GM03348 (cell line): ENCODE results near the gene MED16.
"Not testable (repeated sequence)": the region's sequence is repeated elsewhere in the genome, so short reads cannot be mapped to it uniquely, and the experiment has no call there.

ENCODE experiments used
- DNase-seq: peaks from one replicate; pipeline ENCODE4 v3.0.0; 2012; ENCODE audit warnings: low spot score

MED16 gene

GRCh38 chr19:888581-889385 lies 4.2 kb downstream of the MED16 start:
- DNase-seq = no peak

DNA sequence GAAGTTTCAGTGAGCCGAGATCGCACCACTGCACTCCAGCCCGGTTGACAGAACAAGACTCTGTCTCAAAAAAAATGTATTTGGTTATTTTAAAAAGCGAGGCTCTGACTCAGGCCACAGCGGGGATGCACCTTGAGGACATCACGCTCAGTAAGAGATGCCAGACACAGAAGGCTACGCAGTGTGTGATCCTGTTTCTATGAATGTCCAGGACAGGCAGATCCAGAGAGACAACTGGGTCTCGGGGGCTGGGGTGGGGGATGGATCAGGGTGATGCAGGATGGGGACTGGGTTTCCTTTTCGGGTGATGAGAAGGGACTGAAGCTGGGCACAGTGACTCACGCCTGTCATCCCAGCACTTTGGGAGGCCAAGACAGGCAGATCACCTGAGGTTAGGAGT lies 5.4 kb downstream of the MED16 start:
- no peak for DNase-seq

GRCh38 chr19:887072-887471 lies 5.9 kb downstream of the MED16 start:
- no peak for DNase-seq

DNA sequence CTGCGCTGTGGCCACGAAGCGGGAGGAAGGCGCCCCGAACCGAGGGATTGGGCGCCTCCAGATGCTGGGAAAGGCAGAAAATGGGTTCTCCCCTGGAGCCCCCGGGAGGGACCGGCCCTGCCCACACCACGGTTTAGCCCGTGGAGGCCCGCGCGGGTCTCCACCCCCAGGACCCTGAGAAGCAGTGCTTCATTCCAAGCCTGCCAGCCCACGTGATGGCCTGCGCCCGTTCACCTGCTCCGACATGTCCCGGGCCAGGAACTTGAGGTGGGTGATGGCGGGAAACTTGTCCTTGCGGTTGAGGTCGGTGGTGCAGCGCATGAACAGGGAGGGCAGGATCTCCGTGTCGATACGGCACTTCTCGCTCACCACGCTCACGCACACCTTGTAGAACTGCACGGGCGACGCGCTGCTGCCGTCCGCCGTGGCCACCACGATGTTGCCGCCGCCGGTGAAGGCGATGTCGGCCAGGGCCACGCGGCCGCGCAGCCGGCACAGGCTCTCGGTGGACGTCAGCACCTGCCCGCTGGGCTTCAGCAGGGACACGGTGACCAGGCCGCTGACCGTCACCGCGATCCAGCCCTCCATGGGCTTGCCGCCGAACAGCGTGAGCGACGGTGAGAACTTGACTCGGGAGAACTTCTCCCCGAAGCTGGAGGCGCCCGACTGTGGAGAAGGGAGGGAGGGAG lies 7.3 kb downstream of the MED16 start:
- DNase-seq = no peak

DNA sequence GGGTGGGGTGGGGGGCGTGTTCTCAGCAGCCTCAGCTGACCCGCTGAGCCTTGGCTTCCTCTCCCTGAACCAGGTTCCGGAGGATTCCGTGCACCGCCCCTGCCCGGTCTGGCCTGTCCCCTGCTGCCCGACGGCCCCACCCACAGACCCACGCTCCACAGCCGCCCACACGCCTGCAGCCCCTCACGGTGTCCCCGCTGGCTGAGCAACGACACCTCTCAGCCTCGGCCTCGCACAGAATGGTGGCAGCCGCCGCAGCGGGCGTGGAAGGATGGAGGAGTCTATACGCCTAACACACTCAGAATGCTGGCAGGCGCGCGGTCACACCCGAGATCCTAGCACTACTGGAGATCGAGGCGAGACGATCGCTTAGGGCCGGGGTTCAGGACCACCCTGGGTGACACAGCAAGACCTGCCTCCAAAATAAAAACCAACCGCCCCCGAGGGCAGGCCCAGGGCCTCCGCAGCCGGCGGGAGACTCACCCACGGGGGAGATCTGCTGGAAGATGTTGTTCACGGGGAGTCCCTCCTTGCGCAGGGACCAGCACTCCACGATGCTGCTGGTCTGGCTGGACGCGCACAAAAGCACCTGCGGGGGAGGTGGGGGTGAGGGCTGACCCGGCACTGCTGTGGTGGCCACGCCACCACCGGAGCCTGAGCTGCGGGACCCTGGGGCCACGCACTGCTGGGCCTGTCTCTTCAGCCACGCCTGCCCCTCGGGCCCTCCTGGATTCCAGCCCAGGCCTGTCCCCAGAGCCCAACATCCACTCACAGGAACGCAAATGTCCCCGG lies 8.4 kb downstream of the MED16 start:
- no peak for DNase-seq

- no peak for DNase-seq
Observed at GRCh38 chr19:883661-884211, 9.3 kb downstream of the MED16 start.

DNA sequence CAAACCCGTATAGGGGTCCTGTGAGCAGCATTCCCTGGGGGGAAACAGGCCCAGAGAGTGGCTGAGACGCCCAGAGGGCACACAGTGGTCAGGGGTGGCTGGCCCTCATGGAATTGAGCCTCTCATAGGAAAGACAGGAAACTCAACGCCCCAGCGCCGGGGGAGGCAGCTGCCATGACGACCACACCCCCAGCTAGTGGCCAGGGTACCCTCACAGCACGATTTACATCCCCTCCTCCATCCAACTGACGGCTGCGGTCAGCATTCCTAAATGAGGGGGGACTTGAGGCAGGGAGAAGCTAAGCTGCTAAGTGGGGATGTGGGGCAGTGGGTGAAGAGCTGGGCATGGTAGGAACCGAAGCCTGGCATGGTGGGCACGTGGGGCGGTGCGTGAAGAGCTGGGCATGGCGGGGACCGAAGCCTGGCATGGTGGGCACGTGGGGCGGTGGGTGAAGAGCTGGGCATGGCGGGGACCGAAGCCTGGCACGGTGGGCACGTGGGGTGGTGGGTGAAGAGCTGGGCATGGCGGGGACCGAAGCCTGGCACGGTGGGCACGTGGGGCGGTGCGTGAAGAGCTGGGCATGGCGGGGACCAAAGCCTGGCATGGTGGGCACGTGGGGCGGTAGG lies 10.0 kb downstream of the MED16 start:
- no peak for DNase-seq

DNA sequence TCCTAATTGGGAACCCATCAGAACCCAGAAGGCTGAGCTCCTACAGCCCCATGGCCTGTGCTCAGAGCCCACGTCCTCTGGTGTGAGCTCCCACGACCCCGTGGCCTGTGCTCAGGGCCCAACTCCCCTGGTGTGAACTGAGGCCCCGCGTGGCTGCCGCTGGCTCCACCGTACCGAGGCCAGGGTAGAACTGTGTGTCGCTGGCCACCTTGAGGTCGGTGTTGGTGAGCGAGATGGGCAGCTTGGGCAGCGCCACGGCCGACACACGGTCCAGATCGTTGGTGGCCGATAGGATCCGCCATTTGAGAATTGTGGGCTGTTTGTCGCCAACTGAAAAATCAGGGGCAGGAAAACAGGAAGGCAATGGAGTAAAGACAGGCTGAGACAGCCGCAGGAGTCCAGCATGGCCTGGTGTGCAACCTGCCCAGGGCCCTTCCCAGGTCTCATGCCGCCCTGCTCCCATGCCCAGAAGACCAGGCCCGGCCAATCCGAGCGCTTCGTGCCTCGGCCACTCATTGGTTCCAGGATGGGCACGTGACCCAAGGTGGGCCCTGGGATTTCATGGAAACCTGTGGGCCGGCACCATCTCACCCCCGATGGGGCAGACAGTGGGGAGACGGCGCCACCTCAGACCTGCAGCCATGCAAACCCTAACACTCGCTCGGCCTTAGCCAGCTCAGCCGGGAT lies 11.5 kb downstream of the MED16 start:
- no peak for DNase-seq

DNA sequence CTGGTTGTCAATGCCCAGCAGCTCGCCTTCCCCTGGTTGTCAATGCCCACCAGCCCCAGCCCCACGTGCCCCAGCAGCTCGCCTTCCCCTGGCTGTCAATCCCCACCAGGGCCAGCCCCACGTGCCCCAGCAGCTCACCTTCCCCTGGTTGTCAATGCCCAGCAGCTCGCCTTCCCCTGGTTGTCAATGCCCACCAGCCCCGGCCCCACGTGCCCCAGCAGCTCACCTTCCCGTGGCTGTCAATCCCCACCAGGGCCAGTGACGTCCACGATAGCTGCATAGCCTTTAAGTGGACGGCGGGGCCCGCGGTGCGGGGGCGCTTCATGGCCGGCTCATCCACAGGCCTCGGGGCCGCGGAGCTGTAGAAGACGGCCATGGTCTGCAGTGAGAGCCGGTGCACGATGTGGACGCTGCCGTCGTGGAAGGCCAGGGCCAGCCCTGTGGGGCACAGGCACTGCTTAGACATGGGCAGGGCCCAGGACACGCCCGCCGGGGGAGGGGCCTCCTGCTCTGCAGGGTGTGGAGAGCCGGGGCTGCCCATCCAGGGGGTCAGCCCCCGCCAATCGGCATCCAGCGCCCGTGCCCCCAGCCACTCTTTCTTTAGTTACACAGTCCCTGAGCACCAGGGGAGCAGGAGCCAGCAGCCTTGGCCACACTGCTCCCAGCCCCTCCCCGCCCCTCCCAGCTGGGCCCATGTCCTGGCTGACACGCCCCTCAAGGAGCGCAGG lies 13.1 kb downstream of the MED16 start:
- DNase-seq = no peak

DNA sequence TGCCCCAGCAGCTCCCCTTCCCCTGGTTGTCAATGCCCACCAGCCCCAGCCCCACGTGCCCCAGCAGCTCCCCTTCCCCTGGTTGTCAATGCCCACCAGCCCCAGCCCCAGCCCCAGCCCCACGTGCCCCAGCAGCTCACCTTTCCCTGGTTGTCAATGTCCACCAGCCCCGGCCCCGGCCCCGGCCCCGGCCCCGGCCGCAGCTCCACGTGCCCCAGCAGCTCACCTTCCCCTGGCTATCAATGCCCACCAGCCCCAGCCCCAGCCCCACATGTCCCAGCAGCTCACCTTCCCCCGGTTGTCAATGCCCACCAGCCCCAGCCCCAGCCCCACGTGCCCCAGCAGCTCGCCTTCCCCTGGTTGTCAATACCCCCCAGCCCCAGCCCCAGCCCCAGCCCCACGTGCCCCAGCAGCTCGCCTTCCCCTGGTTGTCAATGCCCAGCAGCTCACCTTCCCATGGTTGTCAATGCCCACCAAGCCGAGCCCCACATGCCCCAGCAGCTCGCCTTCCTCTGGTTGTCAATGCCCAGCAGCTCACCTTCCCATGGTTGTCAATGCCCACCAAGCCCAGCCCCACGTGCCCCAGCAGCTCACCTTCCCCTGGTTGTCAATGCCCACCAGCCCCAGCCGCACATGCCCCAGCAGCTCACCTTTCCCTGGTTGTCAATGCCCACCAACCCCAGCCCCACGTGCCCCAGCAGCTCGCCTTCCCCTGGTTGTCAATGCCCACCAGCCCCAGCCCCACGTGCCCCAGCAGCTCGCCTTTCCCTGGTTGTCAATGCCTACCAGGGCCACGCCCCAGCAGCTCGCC lies 14.0 kb downstream of the MED16 start:
- DNase-seq = not testable (repeated sequence)

DNA sequence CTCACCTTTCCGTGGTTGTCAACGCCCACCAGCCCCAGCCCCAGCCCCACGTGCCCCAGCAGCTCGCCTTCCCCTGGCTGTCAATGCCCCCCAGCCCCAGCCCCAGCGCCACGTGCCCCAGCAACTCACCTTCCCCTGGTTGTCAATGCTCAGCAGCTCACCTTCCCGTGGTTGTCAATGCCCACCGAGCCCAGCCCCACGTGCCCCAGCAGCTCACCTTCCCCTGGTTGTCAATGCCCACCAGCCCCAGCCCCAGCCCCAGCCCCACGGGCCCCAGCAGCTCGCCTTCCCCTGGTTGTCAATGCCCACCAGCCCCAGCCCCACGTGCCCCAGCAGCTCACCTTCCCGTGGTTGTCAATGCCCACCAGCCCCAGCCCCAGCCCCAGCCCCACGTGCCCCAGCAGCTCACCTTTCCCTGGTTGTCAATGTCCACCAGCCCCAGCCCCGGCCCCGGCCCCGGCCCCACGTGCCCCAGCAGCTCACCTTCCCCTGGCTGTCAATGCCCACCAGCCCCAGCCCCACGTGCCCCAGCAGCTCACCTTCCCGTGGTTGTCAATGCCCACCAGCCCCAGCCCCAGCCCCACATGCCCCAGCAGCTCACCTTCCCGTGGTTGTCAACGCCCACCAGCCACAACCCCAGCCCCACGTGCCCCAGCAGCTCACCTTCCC lies 14.9 kb downstream of the MED16 start:
- not testable (repeated sequence) for DNase-seq

DNA sequence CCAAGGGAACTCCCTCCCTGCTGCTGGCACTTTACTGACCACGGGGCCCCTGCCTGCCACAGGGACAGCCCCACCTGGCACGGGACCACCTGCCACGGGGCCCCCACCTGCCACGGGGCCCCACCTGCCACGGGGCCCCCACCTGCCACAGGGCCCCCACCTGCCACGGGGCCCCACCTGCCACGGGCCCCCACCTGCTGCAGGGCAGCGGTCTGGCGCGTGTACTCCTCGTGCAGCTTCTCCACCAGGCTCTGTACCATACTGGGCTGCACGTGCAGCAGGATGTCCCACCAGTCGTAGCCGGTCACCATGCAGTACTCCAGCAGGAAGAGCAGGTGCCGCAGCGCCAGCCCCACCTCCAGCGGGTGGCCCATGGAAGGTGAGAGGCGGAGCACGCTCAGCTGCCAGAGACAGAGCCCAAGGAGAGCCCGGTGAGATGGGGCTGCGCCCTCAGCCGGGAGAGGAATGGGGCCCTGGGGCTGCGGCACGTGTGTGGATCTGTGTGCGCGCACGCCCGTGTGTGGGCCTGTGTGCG lies 16.1 kb downstream of the MED16 start:
- DNase-seq = no peak

- no peak for DNase-seq
Observed at GRCh38 chr19:876089-876488, 16.9 kb downstream of the MED16 start.

DNA sequence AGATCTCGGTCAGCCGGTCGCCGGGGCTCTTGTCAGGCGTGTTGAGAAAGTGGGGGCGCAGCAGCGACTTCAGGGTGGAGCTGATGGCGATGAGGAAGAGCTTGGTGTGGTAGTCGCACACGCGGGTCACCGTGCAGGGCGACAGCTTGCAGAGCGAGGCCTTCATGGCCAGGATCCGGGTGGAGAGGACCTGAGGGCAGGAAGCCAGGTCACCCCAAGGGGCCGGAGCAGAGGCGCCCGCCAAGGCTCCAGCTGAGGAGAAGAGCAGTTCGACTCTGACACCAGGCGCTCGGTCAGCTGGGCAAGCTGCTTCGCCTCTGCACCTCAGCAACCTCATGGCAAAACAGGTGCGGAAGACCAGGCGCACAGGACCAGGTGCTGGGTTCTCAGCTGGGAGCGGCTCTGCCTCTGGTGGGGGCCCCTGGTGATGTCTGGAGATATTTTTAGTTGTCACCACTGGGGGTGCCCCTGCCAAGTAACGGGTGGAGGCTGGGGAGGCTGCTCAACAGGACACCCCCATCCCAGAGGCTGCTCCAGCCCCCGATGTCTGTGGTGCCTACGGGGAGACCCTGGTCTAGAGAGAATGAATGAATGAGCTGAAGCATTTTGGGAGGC lies 17.6 kb downstream of the MED16 start:
- no peak for DNase-seq

GRCh38 chr19:873561-874041 lies 19.4 kb downstream of the MED16 start:
- no peak for DNase-seq

DNA sequence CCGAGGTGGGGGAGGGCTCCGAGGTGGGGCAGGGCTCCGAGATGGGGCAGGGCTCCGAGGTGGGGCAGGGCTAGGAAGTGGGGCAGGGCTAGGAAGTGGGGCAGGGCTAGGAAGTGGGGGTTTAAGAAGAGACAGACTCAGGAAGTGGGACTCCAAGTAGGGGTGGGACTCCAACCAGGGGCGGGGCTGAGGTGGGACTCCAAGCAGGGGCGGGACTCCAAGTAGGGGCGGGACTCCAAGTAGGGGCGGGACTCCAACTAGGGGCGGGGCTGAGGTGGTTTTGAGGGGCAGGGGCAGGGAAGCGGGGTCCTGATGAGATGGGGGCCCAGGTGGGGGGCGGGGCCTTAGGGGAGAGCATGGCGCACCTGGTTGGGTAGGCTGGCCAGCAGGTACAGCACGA lies 19.9 kb downstream of the MED16 start:
- peak; percentile 56 for DNase-seq

GRCh38 chr19:872266-872951 lies 20.6 kb downstream of the MED16 start:
- DNase-seq = peak; percentile 64
